ENCODE data around the gene SPOCD1.
A peak's percentile ranks its signal among the peaks of the same experiment; 100 is the strongest.

Gene SPOCD1

GRCh38 chr1:31815752-31816500 is at the start of gene SPOCD1:
TSS of gene SPOCD1 (minus strand) at chr1:31816022. CDS start at chr1:31815333, 689 bp downstream.
- peak; percentile 92 for DNase-seq

GRCh38 chr1:31862071-31862470 is 46.2 kb upstream of the SPOCD1 start:
- DNase-seq: no peak

DNA sequence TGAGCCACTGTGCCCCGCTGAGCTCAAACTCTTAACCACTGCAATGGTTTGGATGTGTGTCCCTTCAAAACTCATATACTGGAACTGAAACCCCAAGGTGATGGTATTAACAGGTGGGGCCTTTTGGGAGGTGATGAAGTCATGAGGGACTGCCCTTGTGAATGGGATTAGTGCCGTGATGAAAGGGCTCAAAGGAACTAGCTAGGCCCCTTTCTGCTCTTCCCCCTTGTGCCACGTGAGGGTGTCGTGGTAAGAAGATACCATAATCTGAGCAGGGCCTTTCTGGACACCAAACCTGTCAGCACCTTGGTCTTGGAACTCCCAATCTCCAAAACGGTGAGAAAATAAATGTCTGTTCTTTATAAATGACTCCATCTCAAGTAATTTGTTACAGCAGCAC is 45.5 kb upstream of the SPOCD1 start:
- DNase-seq: no peak

DNA sequence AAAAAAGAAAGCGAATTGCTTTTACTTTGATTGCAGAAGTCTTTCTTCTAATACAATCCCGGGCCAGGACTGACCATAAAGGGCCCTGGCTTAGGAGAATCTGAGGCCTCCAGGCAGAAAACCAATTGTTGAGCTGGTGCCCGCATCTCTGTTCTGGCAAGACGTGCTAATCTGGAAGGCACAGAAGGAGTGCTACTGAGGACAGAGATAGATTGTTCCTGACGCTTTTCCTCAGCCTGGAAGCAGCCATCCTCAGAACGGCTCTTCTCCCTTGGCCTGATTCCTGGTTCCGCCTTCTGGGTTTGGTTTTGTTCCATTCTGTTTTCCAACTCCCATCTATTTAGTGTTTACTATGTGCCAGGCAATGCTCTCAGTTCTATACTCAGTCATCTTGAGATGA is 44.8 kb upstream of the SPOCD1 start:
- no peak for DNase-seq

DNA sequence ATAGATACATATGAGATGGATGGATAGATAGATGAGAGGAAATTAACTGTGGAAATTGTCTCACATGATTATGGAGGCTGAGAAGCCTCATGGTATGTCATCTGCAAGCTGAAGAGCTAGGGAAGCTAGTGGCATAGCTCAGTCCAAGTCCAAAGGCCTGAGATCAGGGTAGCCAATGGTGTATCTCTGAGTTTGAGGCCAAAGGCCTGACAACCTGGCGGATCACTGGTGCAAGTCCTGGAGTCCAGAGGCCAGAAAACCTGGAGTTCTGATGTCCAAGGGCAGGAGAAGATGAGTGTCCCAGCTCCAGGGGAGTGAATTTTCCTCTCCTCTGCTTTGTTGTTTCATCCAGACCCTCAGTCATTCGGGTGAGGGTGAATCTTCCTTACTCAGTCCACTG is 43.9 kb upstream of the SPOCD1 start:
- DNase-seq: no peak

DNA sequence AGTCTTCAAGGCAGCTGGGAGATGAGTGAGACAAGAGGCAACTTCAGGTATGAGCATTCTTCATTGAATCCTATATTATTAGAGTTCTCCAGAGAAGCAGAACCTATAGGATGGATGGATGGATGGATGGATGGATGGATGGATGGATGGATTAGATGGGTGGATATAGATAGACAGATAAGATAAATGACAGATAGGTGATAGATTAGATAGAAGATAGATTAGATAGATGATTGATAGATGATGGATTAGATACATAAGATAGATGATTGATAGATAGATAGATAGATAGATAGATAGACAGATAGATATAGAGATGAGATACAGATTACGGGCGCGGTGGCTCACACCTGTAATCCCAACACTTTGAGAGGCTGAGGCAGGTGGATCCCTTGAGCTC is 43.2 kb upstream of the SPOCD1 start:
- DNase-seq: no peak

- no peak for DNase-seq
These were observed 42.0 kb upstream of the SPOCD1 start for GRCh38 chr1:31857863-31858262.

GRCh38 chr1:31856140-31856539 is 40.3 kb upstream of the SPOCD1 start:
- no peak for DNase-seq

DNA sequence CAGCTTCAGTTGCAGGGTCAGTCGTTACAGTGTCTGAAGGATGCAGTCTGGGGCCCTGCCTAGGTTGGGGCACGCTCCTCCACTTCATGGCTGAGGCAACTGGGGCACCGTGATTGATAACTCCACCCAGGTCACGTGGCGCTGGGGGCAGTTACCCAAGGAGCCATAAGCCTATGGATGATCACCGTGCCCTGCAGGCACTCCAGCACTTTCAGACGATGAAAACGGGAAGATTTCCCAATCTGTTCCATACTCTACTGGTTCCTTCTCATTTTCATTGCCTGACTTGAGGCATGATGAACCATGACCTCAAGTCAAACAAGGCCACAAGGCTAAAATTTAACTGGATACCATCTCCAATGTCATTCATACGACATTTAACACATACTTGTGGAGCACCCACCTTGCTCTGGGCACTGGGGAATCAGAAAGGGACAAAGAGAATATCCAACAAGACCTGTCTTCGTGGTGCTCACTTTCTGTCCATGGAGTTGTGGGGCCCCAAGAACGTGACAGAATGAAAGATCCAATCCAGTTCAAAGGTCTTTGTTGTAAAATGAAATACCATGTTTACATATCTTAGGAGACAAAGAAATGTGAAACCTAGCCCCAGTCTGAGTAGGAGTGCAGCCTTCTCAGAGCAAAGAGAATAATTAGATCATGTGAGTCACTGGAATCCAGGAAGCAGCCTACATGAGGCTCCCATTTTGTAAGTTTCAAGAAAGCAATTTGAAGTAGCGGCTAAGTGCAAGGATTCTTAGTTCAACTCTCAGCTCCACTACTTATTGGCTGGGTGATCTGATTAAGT is 39.4 kb upstream of the SPOCD1 start:
- DNase-seq: no peak

DNA sequence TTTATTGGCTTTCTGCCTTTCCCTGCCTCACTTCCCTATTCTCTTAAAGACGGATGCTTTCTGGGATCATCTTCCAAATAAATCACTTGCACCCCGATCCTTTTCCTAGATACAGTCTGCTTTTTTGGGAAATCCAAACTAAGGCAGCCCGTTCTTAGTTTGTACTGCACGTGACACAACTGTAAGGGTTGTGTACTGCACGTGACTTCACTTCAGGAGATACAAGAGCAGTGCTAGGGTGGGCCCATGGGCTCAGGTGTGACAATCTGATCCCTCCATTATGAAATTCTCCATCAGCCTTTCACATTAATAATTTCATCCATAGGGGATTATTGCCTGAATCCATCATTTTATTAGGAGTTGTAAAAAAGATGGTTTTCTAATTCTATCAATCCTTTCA is 33.8 kb upstream of the SPOCD1 start:
- no peak for DNase-seq

DNA sequence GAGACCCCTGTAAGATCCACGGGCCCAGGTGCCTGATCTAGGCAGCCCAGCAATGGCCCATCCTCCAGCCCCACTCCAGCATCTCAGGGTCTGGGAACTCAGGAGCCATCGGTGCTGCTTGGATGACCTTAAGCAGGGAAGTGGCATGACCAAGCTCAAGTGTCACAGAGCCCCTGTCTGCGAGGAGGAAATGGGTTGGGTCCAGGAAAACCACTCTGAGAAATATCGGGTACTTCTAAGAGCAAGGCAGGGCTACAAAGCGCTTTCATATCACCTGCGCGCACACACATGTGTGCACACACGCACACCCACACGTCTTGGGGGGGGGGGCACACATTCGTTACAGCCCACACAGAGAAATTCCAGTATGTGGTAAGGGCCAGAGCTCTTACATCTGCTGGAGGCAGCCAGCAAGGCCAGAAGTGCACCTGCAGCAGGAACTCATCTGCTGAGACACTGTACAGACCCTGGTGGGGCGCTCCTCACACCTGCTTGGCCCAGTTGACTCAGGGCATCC is 32.6 kb upstream of the SPOCD1 start:
- DNase-seq: peak; percentile 44

DNA sequence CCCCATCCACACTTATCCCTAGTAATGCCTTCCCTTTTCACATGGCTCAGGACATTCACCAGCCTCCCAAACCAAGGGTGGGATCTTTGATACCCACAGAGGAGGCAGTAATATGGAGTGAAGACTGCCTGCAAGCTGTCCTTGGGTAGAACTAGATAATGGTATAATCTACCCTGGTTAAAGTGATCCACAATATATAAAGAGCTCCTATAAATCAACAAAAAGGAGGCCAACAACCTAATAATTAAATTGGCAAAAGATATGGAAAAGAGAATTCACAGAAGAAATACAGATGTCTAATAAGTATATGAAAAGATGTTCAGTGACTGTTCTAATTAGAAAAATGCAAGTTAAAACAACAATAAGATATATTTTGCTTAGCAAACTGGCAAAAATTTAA is 30.7 kb upstream of the SPOCD1 start:
- no peak for DNase-seq

DNA sequence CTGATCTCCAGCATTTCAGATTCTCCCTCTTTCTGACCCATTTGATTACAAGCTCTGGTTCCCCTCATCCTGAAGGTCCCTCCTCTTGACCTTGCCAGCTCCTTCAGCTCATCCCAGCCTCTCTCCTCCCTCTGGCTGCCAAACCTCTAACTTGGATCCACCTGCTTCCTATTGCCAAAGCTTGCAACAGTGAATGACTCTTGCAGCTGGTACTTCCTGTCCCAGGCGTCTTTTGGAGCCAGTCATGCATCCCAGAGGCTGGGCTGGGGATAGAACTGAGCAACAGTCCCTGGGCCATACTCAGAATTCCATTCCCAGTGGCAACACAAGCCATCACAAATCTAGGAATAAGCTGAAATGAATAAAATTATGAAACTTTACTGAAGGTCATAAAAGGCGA is 27.7 kb upstream of the SPOCD1 start:
- no peak for DNase-seq

- no peak for DNase-seq
These were observed 24.0 kb upstream of the SPOCD1 start for GRCh38 chr1:31839662-31840343.

- DNase-seq: no peak
These were observed 21.8 kb upstream of the SPOCD1 start for GRCh38 chr1:31837451-31838158.

- no peak for DNase-seq
These were observed 20.8 kb upstream of the SPOCD1 start for GRCh38 chr1:31836638-31837037.

GRCh38 chr1:31835415-31835814 is 19.6 kb upstream of the SPOCD1 start:
- DNase-seq: no peak

DNA sequence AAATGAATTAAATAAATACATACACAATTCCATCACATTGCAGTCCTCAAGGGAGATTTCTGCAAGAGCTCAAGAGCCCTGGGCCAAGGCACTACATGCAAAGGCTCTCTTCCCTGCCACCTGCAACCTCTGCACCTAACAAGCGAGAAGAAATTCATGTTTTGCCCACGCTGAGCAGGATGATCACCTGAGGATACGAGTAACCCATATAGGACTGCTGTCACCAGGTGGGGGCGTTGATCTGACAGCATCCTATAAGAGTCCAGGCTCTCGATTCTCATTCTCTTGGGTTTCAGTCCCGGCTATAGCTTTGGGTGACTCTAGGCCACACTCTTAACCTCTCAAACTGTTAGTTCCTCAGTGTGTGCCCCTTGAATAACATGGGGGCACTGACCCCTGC is 18.7 kb upstream of the SPOCD1 start:
- peak; percentile 11 for DNase-seq

DNA sequence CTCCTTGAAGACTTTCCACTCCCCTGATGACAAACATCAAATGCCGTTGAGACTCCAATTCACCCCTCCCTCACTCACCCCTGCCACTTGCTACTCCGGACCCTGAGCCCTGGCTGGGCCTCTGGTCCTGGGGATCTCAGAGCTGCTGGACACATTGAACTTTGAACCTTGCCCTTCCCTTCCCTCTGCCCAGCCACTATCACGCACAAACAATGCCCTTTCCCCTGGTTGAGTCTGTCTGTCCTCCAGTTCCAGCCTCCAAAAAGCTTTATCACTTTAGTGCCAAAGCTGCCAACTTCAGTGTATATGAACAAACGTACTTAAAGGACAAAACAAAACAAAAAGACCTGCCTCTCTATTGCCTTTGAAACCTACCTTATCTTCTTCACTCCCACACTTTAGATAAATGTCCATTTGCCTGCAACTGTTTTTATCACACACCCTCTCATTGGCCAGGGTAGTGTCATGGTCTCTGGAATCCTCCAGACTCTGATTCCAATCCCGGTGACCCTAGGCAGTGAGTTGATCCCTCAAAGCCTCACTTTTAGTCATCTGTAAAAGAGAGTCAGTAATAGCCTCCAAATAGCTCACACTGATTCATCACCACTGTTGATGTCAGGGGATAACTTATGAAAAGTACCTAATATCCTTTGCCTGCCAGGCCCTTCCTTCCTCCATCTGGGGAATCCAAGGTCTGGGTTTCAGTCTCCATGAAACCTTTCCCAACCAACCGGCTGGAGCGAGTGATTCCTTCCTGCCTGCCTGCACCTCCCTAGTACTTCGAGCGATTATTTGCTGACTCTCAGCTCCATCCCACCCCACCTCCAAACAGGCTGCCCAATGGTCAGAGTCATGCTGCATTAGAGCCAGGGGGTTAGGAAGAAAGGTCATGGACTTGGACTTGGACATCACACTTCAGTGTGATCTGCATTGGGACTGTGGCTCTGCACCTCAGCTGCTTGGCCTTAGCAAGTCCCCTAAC is 15.9 kb upstream of the SPOCD1 start:
- DNase-seq: no peak

- no peak for DNase-seq
These were observed 14.7 kb upstream of the SPOCD1 start for GRCh38 chr1:31830511-31830910.

DNA sequence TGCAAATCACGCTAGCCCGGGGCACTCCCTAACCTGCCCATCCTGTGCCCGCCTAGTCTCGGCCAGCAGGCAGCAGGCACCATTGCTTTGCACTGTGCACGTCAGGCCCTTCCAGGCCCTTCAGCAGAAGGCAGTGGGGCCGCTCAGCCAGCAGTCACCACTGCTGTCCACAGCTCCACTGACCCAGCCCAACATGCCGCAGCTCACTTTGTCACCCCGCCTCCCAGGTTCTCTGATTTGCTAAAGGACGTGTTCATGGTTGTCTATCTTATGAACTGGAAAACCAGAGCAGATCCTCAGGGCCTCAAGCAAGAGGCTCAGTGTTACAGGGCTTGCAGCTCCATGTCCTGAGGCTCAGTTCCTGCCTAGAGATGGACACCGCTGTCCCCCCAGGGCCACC is 14.2 kb upstream of the SPOCD1 start:
- DNase-seq: no peak
